ENCODE data around the gene GLE1. TPM values are rescaled to one million over a fixed set of nuclear protein-coding genes. Genes with fewer than 3 reads are reported as not detected.

GLE1 gene, protein sequence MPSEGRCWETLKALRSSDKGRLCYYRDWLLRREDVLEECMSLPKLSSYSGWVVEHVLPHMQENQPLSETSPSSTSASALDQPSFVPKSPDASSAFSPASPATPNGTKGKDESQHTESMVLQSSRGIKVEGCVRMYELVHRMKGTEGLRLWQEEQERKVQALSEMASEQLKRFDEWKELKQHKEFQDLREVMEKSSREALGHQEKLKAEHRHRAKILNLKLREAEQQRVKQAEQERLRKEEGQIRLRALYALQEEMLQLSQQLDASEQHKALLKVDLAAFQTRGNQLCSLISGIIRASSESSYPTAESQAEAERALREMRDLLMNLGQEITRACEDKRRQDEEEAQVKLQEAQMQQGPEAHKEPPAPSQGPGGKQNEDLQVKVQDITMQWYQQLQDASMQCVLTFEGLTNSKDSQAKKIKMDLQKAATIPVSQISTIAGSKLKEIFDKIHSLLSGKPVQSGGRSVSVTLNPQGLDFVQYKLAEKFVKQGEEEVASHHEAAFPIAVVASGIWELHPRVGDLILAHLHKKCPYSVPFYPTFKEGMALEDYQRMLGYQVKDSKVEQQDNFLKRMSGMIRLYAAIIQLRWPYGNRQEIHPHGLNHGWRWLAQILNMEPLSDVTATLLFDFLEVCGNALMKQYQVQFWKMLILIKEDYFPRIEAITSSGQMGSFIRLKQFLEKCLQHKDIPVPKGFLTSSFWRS
- 20.1 TPM for polyA plus RNA-seq (ENCODE audit: insufficient read length)

DNA sequence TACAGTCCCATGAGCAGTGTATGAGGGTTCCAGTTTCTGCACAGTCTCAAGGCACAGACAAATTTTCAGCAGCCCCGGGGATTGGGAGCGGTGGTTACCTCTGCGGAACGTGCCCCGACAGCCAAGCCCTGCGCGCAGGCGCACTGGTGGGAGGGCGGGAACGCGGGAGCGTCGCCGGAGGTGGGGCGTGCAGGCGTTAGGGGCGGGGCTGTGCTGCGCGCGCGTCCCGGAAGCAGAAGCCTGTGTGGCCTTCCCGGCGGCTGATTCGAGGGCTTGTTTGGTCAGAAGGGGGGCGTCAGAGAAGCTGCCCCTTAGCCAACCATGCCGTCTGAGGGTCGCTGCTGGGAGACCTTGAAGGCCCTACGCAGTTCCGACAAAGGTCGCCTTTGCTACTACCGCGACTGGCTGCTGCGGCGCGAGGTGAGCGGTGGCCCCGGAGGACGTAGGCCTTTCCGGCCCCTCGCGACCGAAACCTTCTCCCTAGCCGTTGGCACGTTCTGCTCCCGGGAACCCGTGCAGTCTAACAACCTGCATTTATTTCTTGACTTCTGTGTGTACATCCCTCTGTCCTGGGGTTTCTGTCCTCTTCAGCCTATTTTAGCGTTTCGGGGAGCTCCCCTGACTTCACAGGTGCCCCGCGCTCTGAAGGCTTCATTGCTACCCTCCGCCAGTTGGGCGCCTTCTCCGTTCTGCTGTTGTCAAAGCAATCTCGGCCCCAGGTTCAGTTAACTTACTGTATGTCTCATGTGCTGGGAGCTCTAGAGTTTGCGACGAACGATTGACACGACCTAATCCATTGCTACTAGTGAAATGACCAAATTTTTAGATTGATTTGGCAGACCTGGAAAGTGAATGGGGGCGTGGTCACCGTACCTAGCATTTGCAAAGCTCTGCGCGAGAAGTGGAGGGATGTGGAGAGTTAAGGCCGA is at the start of gene GLE1:
Gene GLE1, plus strand, starts transcription at position 235 of the 929 bp plus-strand sequence. Its CDS starts 87 bp downstream, at position 322.
- peak; percentile 75 for DNase-seq (ENCODE audit: low read depth)

- no peak for DNase-seq (ENCODE audit: low read depth)
Observed at GRCh38 chr9:128454991-128455390, 49.5 kb upstream of the GLE1 start.

DNA sequence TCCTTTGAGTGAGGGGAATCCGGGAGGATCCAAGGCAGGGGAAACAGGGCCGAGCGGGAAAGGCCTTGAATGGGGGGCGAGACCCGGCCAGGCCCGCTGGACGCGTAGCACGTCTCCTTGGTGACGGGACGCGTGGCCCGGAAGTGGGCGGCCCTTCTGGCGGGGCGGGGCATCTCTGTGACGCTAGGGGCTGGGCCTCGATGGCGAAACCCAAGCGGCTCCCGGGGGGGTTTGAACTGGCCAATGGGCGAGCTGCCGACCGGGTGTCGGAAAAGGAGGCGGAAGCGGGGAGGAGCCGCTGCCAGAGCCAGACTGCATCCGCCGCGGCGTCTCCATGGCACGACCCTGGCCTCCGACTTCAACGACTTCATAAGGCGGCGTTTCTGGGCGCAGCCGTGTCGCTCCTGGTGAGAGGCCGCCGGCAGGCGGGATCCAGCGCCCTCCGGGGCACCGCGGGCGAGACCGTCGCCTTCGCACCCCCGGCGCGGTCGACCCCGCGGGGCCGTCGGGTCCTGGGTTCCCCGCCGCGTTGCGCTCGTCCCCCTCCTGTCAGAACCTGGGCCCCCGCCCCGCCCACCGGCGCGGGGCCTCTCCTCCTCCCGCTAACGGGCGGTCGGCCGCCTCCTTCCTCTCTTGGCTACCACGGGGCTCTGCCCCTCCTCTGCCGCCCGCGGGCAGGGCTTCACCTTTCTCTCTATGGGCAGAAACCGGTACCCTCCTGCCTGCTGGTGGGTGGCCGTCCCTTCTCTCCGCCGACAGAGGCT is 48.5 kb upstream of the GLE1 start, which contains the start of gene ODF2:
Gene ODF2, plus strand, starts transcription at position 158 of the 764 bp plus-strand sequence. Its CDS starts 86 bp downstream, at position 244.
- peak; percentile 77 for DNase-seq (ENCODE audit: low read depth)

DNA sequence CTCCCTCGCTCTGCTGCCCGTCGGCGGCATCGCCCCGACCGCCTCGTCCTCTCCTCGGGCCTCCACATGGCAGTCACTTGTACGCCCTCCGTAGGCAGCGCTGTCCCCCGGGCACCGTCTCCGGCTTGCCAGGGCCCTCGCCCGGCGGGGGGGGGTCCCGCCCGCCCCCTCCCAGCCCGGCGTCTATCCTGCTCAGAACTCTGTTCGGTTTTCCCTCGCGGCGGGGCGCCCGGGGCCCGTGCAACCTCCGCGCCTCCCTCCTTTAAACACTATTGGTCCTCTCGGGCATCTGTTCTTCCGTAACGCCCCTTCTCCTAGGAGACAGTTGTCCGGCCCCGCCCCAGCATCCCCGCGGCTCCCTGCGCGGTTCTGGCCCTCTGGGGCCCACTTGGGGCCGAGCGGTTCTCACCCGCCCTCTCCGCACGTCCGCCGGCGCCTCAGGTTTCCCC is 47.9 kb upstream of the GLE1 start:
- no peak for DNase-seq (ENCODE audit: low read depth)

- DNase-seq (ENCODE audit: low read depth): no peak
Observed at GRCh38 chr9:128457207-128457606, 47.3 kb upstream of the GLE1 start.

DNA sequence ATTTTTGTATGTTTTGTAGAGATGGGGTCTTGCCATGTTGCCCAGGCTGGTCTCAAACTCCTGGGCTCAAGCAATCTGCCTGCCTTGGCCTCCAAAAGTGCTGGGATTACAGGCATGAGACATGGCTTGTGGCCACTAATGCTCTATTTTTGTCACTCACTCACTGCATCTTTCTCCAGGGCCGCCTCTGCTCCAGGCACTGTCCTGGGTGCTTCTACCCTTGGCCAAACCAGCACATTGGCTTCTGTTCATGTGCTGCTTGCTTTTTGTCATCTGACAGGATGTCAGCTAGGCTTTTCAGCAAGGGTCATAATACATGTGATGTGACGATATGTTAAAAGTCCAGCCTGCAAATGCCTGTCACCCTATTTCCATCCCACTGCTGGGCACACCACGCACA is 45.5 kb upstream of the GLE1 start:
- DNase-seq (ENCODE audit: low read depth): no peak

- no peak for DNase-seq (ENCODE audit: low read depth)
Observed at GRCh38 chr9:128469070-128469469, 35.4 kb upstream of the GLE1 start.

DNA sequence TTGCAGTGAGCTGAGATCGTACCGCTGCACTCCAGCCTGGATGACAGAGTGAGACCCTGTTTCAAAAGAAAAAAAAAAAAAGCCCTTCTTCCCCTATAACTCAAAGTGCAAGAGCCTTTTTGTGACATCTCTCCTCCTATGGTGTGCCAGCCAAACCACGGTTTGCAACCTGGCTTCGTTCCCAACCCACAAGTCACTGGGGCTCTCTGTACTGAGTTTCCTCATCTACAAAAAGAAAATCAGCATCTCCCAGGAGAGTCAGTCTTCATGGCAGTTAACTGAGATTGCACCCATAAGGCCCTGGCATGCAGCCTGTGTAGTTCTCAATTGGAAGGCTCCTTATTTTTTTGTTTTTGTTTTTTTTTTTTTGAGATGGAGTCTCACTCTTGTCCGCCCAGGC is 34.0 kb upstream of the GLE1 start:
- DNase-seq (ENCODE audit: low read depth): no peak

GRCh38 chr9:128473104-128473503 is 31.4 kb upstream of the GLE1 start:
- DNase-seq (ENCODE audit: low read depth): no peak

DNA sequence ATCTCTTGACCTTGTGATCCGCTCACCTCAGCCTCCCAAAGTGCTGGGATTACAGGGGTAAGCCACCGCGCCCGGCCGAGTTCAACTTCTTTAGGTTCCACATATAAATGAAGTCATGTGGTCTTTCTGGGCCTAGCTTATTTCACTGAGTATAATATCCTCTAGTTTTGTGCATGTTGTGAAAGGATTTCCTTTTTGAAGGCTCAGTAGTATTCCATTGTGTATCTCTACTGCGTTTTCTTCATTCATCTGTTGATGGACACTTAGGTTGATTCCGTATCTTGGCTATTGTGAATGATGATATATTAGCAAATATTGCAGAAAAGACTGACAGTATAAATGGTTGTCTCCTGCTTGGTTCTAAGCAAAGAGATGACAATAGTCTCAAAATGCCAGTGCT is 28.7 kb upstream of the GLE1 start:
- no peak for DNase-seq (ENCODE audit: low read depth)

- no peak for DNase-seq (ENCODE audit: low read depth)
Observed at GRCh38 chr9:128479262-128479661, 25.3 kb upstream of the GLE1 start.

DNA sequence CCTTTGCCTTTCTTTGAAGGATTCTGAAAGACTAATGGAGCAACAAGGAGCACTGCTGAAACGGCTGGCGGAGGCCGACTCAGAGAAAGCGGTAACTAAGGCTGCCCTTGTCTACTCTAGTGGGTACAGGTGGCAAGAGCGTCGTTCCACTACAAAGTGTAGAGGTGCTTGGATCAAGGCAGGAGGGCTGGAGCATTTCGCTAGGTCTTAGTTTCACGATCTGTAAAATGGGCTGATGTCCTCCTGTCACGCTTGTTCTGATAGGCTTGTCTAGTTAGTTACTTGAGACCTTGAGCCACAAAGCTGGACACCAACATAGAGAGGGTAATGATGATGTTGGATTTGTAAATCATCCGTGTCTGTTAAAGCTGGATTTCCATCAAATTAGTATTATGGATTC is 23.0 kb upstream of the GLE1 start:
- no peak for DNase-seq (ENCODE audit: low read depth)

GRCh38 chr9:128482186-128482585 is 22.3 kb upstream of the GLE1 start:
- no peak for DNase-seq (ENCODE audit: low read depth)

- DNase-seq (ENCODE audit: low read depth): no peak
Observed at GRCh38 chr9:128484686-128485413, 19.7 kb upstream of the GLE1 start.

- no peak for DNase-seq (ENCODE audit: low read depth)
Observed at GRCh38 chr9:128485414-128485855, 19.1 kb upstream of the GLE1 start.

DNA sequence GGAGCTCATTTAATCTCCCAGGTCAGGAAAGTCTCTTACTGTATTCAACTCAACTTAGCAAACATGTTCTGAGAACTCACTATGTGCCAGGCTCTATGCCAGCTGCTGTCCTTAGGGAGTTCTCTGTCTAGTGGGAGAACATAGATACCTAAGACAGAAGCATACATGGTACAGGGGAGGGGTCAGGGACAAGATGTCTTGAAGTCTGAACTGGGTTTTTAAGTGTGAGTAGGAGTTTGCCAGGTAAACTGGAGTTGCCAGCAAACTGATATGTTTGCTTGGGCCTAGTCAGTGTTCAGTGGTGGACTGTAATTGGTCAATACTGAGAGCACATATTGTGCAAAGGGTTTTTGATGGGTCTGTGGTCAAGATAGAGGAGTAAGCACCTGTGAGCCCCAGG is 18.3 kb upstream of the GLE1 start:
- DNase-seq (ENCODE audit: low read depth): no peak

GRCh38 chr9:128493424-128493823 is 11.1 kb upstream of the GLE1 start:
- no peak for DNase-seq (ENCODE audit: low read depth)

- no peak for DNase-seq (ENCODE audit: low read depth)
Observed at GRCh38 chr9:128494108-128494745, 10.3 kb upstream of the GLE1 start.

GRCh38 chr9:128494746-128495129 is 9.8 kb upstream of the GLE1 start:
- no peak for DNase-seq (ENCODE audit: low read depth)

DNA sequence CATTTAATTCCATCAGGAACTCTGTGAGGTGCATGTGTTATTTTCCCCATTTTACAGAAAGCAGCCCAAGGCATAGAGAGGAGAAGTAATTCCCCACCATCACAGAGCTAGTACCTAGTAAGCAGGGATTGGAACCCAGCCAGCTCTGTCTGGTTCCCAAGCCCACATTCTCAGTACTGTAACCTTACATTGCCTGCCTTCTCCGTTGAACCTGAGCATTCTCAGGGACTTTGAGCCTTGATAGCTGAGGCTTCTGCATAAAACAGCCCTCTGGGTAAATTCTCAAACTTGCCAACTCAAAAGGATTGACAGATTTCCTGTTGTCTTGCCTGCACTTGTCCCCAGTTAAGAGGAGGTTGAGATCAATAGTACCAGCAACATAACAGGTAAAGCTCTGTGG is 9.2 kb upstream of the GLE1 start:
- no peak for DNase-seq (ENCODE audit: low read depth)

Measured in forelimb muscle (tissue), 1 donor.